Activated CD4-positive, alpha-beta T cell treated with anti-CD3 and anti-CD28 coated beads for 48 hours (primary cell): ENCODE measurements around the gene CUX1.

Experiments
- DNase-seq: peaks from one replicate; pipeline ENCODE4 v3.0.0-alpha.2; 2020

CUX1 gene

GRCh38 chr7:101898106-101898505 lies 80.7 kb downstream of the CUX1 start:
- DNase-seq, result no peak

- DNase-seq, result no peak
Observed at GRCh38 chr7:101899616-101900015, 82.2 kb downstream of the CUX1 start.

GRCh38 chr7:101900103-101900502 lies 82.7 kb downstream of the CUX1 start:
- no peak for DNase-seq

- DNase-seq, result no peak
Observed at GRCh38 chr7:101901661-101902491, 84.5 kb downstream of the CUX1 start.

- no peak for DNase-seq
Observed at GRCh38 chr7:101902680-101903514, 85.5 kb downstream of the CUX1 start.

- no peak for DNase-seq
Observed at GRCh38 chr7:101903515-101903868, 86.1 kb downstream of the CUX1 start.

GRCh38 chr7:101904019-101904418 lies 86.6 kb downstream of the CUX1 start:
- no peak for DNase-seq

GRCh38 chr7:101905203-101905865 lies 87.9 kb downstream of the CUX1 start:
- DNase-seq, result no peak

- DNase-seq, result no peak
Observed at GRCh38 chr7:101906291-101907240, 89.1 kb downstream of the CUX1 start.

GRCh38 chr7:101910991-101911799 lies 93.8 kb downstream of the CUX1 start:
- DNase-seq, result no peak

- no peak for DNase-seq
Observed at GRCh38 chr7:101911800-101912715, 94.6 kb downstream of the CUX1 start.

- no peak for DNase-seq
Observed at GRCh38 chr7:101912716-101913110, 95.3 kb downstream of the CUX1 start.

GRCh38 chr7:101913247-101913721 lies 95.9 kb downstream of the CUX1 start:
- DNase-seq, result no peak

- DNase-seq, result no peak
Observed at GRCh38 chr7:101913851-101914250, 96.4 kb downstream of the CUX1 start.

GRCh38 chr7:101915000-101915399 lies 97.6 kb downstream of the CUX1 start:
- DNase-seq, result no peak

- no peak for DNase-seq
Observed at GRCh38 chr7:101916041-101916800, 98.8 kb downstream of the CUX1 start.

- DNase-seq, result no peak
Observed at GRCh38 chr7:101916876-101917275, 99.5 kb downstream of the CUX1 start.

GRCh38 chr7:101917566-101917965 lies 100.1 kb downstream of the CUX1 start:
- DNase-seq, result no peak

- no peak for DNase-seq
Observed at GRCh38 chr7:101918426-101918825, 101.0 kb downstream of the CUX1 start.
